GM20000 (cell line): ENCODE data around the gene FAM170B.

Experiments
- DNase-seq: peaks from one replicate; pipeline ENCODE4 v3.0.0; 2012; ENCODE audit warnings: low spot score
- TF ChIP-seq, protein P1 (sequence below): IDR thresholded peaks from 2 replicates; pipeline ENCODE4 v1.5.1; 2012; ENCODE audit warnings: mild to moderate bottlenecking, control low read depth; ENCODE audit errors: extremely low read depth, missing control alignments

The FAM170B gene

DNA sequence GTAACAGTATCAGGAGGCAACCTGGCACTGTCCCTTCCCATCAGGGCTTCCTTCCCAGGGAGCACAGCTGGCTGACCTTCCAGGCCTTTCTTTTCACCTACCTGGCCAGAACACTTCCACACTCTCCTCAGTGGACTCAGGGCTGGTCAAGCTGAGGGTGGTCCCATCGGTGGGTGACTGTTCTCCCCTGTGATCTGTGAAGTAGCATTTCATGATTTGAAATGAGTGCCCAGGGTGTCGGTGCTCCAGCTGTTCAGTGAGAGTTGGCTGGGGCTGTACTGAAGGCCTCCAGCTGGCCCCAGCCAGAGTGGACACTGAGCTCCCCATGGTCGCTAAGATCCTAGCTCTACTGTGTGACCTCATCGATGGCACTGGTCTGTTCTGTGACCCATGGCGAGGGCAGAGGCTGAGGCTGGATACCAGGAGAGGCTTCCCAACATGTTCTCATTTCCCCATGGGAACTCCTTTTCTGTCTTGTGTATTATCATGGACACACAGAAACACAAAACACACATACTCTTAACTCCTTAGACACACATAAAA lies at the start of gene FAM170B:
Gene FAM170B (minus strand): TSS at position 316 of the 543 bp plus-strand sequence. CDS start 103 bp downstream, at position 213.
- DNase-seq, result no peak
- TF ChIP-seq, protein P1, sequence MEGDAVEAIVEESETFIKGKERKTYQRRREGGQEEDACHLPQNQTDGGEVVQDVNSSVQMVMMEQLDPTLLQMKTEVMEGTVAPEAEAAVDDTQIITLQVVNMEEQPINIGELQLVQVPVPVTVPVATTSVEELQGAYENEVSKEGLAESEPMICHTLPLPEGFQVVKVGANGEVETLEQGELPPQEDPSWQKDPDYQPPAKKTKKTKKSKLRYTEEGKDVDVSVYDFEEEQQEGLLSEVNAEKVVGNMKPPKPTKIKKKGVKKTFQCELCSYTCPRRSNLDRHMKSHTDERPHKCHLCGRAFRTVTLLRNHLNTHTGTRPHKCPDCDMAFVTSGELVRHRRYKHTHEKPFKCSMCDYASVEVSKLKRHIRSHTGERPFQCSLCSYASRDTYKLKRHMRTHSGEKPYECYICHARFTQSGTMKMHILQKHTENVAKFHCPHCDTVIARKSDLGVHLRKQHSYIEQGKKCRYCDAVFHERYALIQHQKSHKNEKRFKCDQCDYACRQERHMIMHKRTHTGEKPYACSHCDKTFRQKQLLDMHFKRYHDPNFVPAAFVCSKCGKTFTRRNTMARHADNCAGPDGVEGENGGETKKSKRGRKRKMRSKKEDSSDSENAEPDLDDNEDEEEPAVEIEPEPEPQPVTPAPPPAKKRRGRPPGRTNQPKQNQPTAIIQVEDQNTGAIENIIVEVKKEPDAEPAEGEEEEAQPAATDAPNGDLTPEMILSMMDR, result no peak

GRCh38 chr10:49182776-49183175 lies 49.0 kb upstream of the FAM170B start:
- TF ChIP-seq, protein P1, result no peak
- no peak for DNase-seq

- DNase-seq, result no peak
Observed at GRCh38 chr10:49180444-49180860, 46.6 kb upstream of the FAM170B start.

DNA sequence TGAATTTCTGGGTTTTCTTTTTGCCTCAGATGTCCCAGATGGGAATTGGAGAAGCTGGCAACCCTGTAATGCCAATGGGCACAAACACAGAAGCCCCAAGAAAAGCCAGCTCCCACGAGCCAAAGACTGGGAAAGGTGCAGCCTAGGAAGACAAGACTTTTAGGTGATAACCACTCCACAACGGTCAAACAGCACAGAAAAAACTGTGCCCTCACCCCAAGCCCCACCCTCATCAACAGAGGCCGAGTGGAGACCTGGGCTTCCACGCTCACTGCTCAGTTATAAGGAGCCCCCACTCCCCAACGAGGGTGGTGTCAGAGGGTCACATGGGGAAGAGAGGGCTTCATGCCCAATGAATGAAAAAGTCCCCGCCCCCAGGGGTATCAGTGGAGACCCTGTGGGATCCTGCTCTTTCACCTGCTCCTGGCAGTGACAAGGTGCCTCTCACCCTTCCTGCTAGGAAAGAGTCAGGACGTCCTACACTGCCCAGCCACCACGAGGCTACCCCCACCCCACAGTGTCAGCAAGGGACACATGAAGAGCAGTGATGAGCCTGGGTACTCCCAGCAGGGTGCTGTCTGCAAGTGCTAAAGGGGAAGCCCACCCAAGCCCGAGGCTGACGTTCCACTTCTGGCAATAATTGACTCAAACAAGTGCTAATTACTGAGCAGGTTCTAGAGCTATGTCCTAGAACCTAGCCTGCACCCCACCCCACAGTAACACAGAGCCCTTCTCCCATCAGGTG lies 46.0 kb upstream of the FAM170B start:
- TF ChIP-seq, protein P1, result no peak
- DNase-seq, result no peak

More at GRCh38 chr10:49180444-49180860, 46.6 kb upstream of the FAM170B start:
- TF ChIP-seq, protein P1, result no peak

GRCh38 chr10:49178489-49179471 lies 45.0 kb upstream of the FAM170B start:
- DNase-seq, result no peak
- TF ChIP-seq, protein P1, result no peak

- DNase-seq, result peak; percentile 85
- TF ChIP-seq, protein P1, result no peak
Observed at GRCh38 chr10:49177391-49178355, 43.9 kb upstream of the FAM170B start.
